Cardiac fibroblast (primary cell): ENCODE measurements around the gene DCUN1D2.

Experiments used
- DNase-seq, 2 donors: peaks; one replicate each; pipeline versions ENCODE4 v3.0.0 to v3.0.0-alpha.2; 2010; ENCODE audit warnings: low read depth in 2 of 2
- H3K4me3 ChIP-seq, 2 donors: replicated peaks in 1 of 2; 1 replicate in 1 of 2; 2 replicates in 1 of 2; pipeline ENCODE4 v1.5.1; 2011; ENCODE audit warnings: low read depth in 2 of 2, low read length in 2 of 2, mild to moderate bottlenecking in 2 of 2, moderate library complexity in 1 of 2
- CTCF ChIP-seq: IDR thresholded peaks from one replicate; pipeline ENCODE4 v1.5.1; 2011; ENCODE audit warnings: low read depth, mild to moderate bottlenecking, low read length, inconsistent platforms

DCUN1D2 gene

GRCh38 chr13:113518076-113518803, 27.7 kb upstream of the DCUN1D2 start:
- H3K4me3 ChIP-seq, result no peak overlapping the region
- no peak for DNase-seq
- TF ChIP-seq CTCF, result no peak

GRCh38 chr13:113514847-113515246, 24.3 kb upstream of the DCUN1D2 start:
- no peak for DNase-seq
- no peak overlapping the region for H3K4me3 ChIP-seq
- no peak for TF ChIP-seq CTCF

DNA sequence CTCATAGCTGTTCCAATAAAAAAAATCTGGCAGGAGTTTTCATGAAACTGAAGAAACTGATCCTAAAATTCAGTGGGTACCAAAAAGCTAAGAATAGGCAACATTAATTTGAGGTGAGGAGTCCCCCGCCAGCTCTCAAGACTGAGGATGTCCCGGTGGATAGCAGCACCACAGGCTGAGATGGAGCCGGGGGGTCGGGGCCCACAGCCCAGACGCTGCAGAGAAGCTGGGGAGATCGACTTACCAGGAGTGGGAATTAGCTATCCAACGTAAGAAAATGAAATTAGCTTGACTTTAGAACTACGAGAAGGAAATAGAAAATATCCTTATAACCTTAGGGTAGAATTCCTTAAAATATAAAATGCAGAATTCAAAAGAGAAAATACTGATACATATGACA, 23.2 kb upstream of the DCUN1D2 start:
- no peak for DNase-seq
- no peak overlapping the region for H3K4me3 ChIP-seq
- TF ChIP-seq CTCF, result no peak

- no peak for DNase-seq
- no peak for TF ChIP-seq CTCF
- H3K4me3 ChIP-seq, result no peak overlapping the region
Observed at GRCh38 chr13:113511361-113511760, 20.9 kb upstream of the DCUN1D2 start.

GRCh38 chr13:113510871-113511270, 20.4 kb upstream of the DCUN1D2 start:
- no peak for TF ChIP-seq CTCF
- no peak for DNase-seq

GRCh38 chr13:113509989-113510388, 19.5 kb upstream of the DCUN1D2 start:
- TF ChIP-seq CTCF, result no peak
- no peak for DNase-seq
- no peak overlapping the region for H3K4me3 ChIP-seq

More at GRCh38 chr13:113510871-113511270, 20.4 kb upstream of the DCUN1D2 start:
- no peak overlapping the region for H3K4me3 ChIP-seq
